GM23338 (cell line): ENCODE data around the gene BGLAP.

Experiments
- CREB1 ChIP-seq: fragments of 250-450 bp; sonication (Bioruptor Pico); IDR thresholded peaks from 2 replicates; pipeline ENCODE4 v1.5.0; 2020; ENCODE audit warnings: low read depth, mild to moderate bottlenecking, moderate library complexity
- EZH2 ChIP-seq: fragments of 200-600 bp; sonication (generic); IDR thresholded peaks from one replicate; pipeline ENCODE4 v1.8.0; 2017; ENCODE audit warnings: antibody characterized with exemption, mild to moderate bottlenecking, low read depth; ENCODE audit not compliant: unreplicated experiment
- EZH2phosphoT487 ChIP-seq: fragments of 200-600 bp; sonication (generic); IDR thresholded peaks from one replicate; pipeline ENCODE4 v1.8.1; 2018; ENCODE audit warnings: antibody characterized with exemption; ENCODE audit not compliant: unreplicated experiment
- POLR2AphosphoS5 ChIP-seq: IDR thresholded peaks from 2 replicates; pipeline ENCODE4 v1.6.1; 2016; ENCODE audit warnings: antibody characterized with exemption, low read depth
- ZNF114 ChIP-seq: fragments of 250-450 bp; sonication (Bioruptor Pico); IDR thresholded peaks from 2 replicates; pipeline ENCODE4 v1.5.0; 2020; ENCODE audit warnings: mild to moderate bottlenecking, moderate library complexity
- TF ChIP-seq, protein P1 (sequence below): IDR thresholded peaks from one replicate; pipeline ENCODE4 v1.6.1; 2018; ENCODE audit warnings: antibody characterized with exemption; ENCODE audit not compliant: unreplicated experiment
- TF ChIP-seq, protein P2 (sequence below), 2 experiments: fragments of 200-600 bp in 1 of 2; sonication (generic) in 1 of 2; conservative IDR thresholded peaks; 2 replicates each; pipeline versions ENCODE4 v1.5.1 to v1.6.1; 2016 to 2017; ENCODE audit warnings: antibody characterized with exemption in 2 of 2, low read depth in 2 of 2, mild to moderate bottlenecking in 2 of 2, moderate library complexity in 1 of 2

DNA sequence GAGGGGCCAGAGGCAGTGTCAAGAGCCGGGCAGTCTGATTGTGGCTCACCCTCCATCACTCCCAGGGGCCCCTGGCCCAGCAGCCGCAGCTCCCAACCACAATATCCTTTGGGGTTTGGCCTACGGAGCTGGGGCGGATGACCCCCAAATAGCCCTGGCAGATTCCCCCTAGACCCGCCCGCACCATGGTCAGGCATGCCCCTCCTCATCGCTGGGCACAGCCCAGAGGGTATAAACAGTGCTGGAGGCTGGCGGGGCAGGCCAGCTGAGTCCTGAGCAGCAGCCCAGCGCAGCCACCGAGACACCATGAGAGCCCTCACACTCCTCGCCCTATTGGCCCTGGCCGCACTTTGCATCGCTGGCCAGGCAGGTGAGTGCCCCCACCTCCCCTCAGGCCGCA lies at the start of gene BGLAP:
- TF ChIP-seq, protein P1, sequence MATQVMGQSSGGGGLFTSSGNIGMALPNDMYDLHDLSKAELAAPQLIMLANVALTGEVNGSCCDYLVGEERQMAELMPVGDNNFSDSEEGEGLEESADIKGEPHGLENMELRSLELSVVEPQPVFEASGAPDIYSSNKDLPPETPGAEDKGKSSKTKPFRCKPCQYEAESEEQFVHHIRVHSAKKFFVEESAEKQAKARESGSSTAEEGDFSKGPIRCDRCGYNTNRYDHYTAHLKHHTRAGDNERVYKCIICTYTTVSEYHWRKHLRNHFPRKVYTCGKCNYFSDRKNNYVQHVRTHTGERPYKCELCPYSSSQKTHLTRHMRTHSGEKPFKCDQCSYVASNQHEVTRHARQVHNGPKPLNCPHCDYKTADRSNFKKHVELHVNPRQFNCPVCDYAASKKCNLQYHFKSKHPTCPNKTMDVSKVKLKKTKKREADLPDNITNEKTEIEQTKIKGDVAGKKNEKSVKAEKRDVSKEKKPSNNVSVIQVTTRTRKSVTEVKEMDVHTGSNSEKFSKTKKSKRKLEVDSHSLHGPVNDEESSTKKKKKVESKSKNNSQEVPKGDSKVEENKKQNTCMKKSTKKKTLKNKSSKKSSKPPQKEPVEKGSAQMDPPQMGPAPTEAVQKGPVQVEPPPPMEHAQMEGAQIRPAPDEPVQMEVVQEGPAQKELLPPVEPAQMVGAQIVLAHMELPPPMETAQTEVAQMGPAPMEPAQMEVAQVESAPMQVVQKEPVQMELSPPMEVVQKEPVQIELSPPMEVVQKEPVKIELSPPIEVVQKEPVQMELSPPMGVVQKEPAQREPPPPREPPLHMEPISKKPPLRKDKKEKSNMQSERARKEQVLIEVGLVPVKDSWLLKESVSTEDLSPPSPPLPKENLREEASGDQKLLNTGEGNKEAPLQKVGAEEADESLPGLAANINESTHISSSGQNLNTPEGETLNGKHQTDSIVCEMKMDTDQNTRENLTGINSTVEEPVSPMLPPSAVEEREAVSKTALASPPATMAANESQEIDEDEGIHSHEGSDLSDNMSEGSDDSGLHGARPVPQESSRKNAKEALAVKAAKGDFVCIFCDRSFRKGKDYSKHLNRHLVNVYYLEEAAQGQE: no peak
- TF ChIP-seq, protein P2, sequence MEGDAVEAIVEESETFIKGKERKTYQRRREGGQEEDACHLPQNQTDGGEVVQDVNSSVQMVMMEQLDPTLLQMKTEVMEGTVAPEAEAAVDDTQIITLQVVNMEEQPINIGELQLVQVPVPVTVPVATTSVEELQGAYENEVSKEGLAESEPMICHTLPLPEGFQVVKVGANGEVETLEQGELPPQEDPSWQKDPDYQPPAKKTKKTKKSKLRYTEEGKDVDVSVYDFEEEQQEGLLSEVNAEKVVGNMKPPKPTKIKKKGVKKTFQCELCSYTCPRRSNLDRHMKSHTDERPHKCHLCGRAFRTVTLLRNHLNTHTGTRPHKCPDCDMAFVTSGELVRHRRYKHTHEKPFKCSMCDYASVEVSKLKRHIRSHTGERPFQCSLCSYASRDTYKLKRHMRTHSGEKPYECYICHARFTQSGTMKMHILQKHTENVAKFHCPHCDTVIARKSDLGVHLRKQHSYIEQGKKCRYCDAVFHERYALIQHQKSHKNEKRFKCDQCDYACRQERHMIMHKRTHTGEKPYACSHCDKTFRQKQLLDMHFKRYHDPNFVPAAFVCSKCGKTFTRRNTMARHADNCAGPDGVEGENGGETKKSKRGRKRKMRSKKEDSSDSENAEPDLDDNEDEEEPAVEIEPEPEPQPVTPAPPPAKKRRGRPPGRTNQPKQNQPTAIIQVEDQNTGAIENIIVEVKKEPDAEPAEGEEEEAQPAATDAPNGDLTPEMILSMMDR (conservative IDR thresholded peaks at IDR 0.05; ENCODE audit: low read depth in 2 of 2): no peak
- TF ChIP-seq CREB1 (CRISPR knock-in tag) (no peak), EZH2phosphoT487 (no peak), EZH2 (no peak), ZNF114 (no peak), POLR2AphosphoS5 (no peak)
